Effector memory CD8-positive, alpha-beta T cell (primary cell): ENCODE data around the gene SLC26A5.
"Not testable (repeated sequence)": the region's sequence is repeated elsewhere in the genome, so short reads cannot be mapped to it uniquely, and the experiment has no call there.

Experiments
- ATAC-seq: fragments of 150-1000 bp; cut with Tn5 transposase; replicated peaks from 2 replicates; pipeline ENCODE4 v1.10.0; 2021; ENCODE audit warnings: mild to moderate bottlenecking, moderate library complexity
- DNase-seq, 3 experiments: peaks; one replicate each; pipeline ENCODE4 v3.0.0; 2021
- H3K27ac Mint-ChIP-seq, 2 donors: one replicate each; pipeline ENCODE4 v1.8.0; 2022; ENCODE audit warnings: mild to moderate bottlenecking in 2 of 2, mixed read lengths in 2 of 2, moderate library complexity in 2 of 2
- H3K27me3 Mint-ChIP-seq, 2 donors: one replicate each; pipeline ENCODE4 v1.8.0; 2022; ENCODE audit warnings: mixed read lengths in 2 of 2
- H3K36me3 Mint-ChIP-seq: one replicate; pipeline ENCODE4 v1.8.0; 2022; ENCODE audit warnings: mild to moderate bottlenecking, moderate library complexity, mixed read lengths; ENCODE audit not compliant: insufficient read depth
- H3K4me1 Mint-ChIP-seq, 2 donors: one replicate each; pipeline ENCODE4 v1.8.0; 2022; ENCODE audit warnings: low read depth in 2 of 2, mixed read lengths in 2 of 2
- H3K4me3 Mint-ChIP-seq, 2 donors: one replicate each; pipeline ENCODE4 v1.8.0; 2022; ENCODE audit warnings: mild to moderate bottlenecking in 2 of 2, mixed read lengths in 2 of 2, moderate library complexity in 2 of 2
- H3K9me3 Mint-ChIP-seq, 2 donors: one replicate each; pipeline ENCODE4 v1.8.0; 2022; ENCODE audit warnings: mixed read lengths in 2 of 2
- total RNA-seq, 9 experiments: gene quantifications; one replicate each; lab custom pipeline; 2026; lab: John Stamatoyannopoulos, UW

The SLC26A5 gene
- 0 to 1.9 (median 0.06) reads per million in 9 experiments for total RNA-seq

GRCh38 chr7:103446049-103446520, at the start of gene SLC26A5:
TSS of gene SLC26A5 (minus strand) at chr7:103446207. CDS start at chr7:103421514, 24,693 bp downstream.
- no peak for DNase-seq
- H3K4me1 Mint-ChIP-seq, result peaks cover 7 to 10% of the 10 kb centered on the region in 2 donors
- peaks cover 4% of the 10 kb centered on the region for H3K36me3 Mint-ChIP-seq
- peaks cover 83 to 87% of the 10 kb centered on the region in 2 donors for H3K27me3 Mint-ChIP-seq
- H3K9me3 Mint-ChIP-seq, result peaks cover 0 to 2% of the 10 kb centered on the region in 2 donors
- peak within 1 kb of the TSS; percentile 50 to 65 for H3K4me3 Mint-ChIP-seq
- H3K27ac Mint-ChIP-seq, result no peak within 1 kb of the TSS
- no peak for ATAC-seq

- no peaks in the 10 kb centered on the region for H3K36me3 Mint-ChIP-seq
- no peak for ATAC-seq
- peaks cover 28 to 32% of the 10 kb centered on the region in 2 donors for H3K27me3 Mint-ChIP-seq
- no peak overlapping the region for H3K4me3 Mint-ChIP-seq
- no peak overlapping the region for H3K27ac Mint-ChIP-seq
- DNase-seq, result no peak
- no peaks in the 10 kb centered on the region for H3K4me1 Mint-ChIP-seq
- no peaks in the 10 kb centered on the region for H3K9me3 Mint-ChIP-seq
Measured at GRCh38 chr7:103487419-103487818, 41.4 kb upstream of the SLC26A5 start.

GRCh38 chr7:103486873-103487272, 40.9 kb upstream of the SLC26A5 start:
- H3K27ac Mint-ChIP-seq, H3K4me3 Mint-ChIP-seq, H3K36me3 Mint-ChIP-seq, DNase-seq, ATAC-seq, H3K4me1 Mint-ChIP-seq, H3K9me3 Mint-ChIP-seq: not testable (repeated sequence)
- peaks cover 29 to 33% of the 10 kb centered on the region in 2 donors for H3K27me3 Mint-ChIP-seq

- no peak for ATAC-seq
- no peaks in the 10 kb centered on the region for H3K36me3 Mint-ChIP-seq
- H3K27ac Mint-ChIP-seq, result no peak overlapping the region
Measured at GRCh38 chr7:103480771-103481170, 34.8 kb upstream of the SLC26A5 start.

GRCh38 chr7:103474956-103475355, 28.9 kb upstream of the SLC26A5 start:
- H3K27me3 Mint-ChIP-seq, result peaks cover 33 to 43% of the 10 kb centered on the region in 2 donors

More at GRCh38 chr7:103480771-103481170, 34.8 kb upstream of the SLC26A5 start:
- no peak overlapping the region for H3K4me3 Mint-ChIP-seq
- peaks cover 25 to 36% of the 10 kb centered on the region in 2 donors for H3K27me3 Mint-ChIP-seq
- no peaks in the 10 kb centered on the region for H3K4me1 Mint-ChIP-seq
- no peak for DNase-seq
- no peaks in the 10 kb centered on the region for H3K9me3 Mint-ChIP-seq

GRCh38 chr7:103469095-103469948, 23.3 kb upstream of the SLC26A5 start:
- Mint-ChIP-seq H3K4me3 (no peak overlapping the region), H3K4me1 (peaks cover 0 to 4% of the 10 kb centered on the region in 2 donors), H3K9me3 (no peaks in the 10 kb centered on the region), H3K27ac (no peak overlapping the region), H3K27me3 (peaks cover 52 to 58% of the 10 kb centered on the region in 2 donors), H3K36me3 (no peaks in the 10 kb centered on the region)
- ATAC-seq, result no peak
- no peak for DNase-seq

More at GRCh38 chr7:103474956-103475355, 28.9 kb upstream of the SLC26A5 start:
- no peak for DNase-seq
- Mint-ChIP-seq H3K27ac (no peak overlapping the region), H3K36me3 (no peaks in the 10 kb centered on the region), H3K4me1 (no peaks in the 10 kb centered on the region), H3K9me3 (no peaks in the 10 kb centered on the region), H3K4me3 (no peak overlapping the region)
- ATAC-seq, result no peak

- Mint-ChIP-seq H3K27me3 (peaks cover 54 to 56% of the 10 kb centered on the region in 2 donors), H3K9me3 (no peaks in the 10 kb centered on the region)
- no peak for ATAC-seq
Measured at GRCh38 chr7:103466814-103467213, 20.8 kb upstream of the SLC26A5 start.

GRCh38 chr7:103462358-103462757, 16.4 kb upstream of the SLC26A5 start:
- Mint-ChIP-seq H3K4me3 (no peak overlapping the region), H3K27ac (no peak overlapping the region), H3K36me3 (no peaks in the 10 kb centered on the region), H3K4me1 (peaks cover 0 to 4% of the 10 kb centered on the region in 2 donors), H3K9me3 (no peaks in the 10 kb centered on the region), H3K27me3 (peaks cover 34 to 38% of the 10 kb centered on the region in 2 donors)
- ATAC-seq, result no peak
- DNase-seq, result no peak

More at GRCh38 chr7:103466814-103467213, 20.8 kb upstream of the SLC26A5 start:
- Mint-ChIP-seq H3K36me3 (no peaks in the 10 kb centered on the region), H3K4me1 (peaks cover 0 to 4% of the 10 kb centered on the region in 2 donors), H3K27ac (no peak overlapping the region), H3K4me3 (no peak overlapping the region)
- no peak for DNase-seq

GRCh38 chr7:103447073-103447960, 1.3 kb upstream of the SLC26A5 start:
- ATAC-seq (peak; percentile 33), DNase-seq (peak in 1 of 3 experiments; percentile 4)
- Mint-ChIP-seq H3K4me1 (peaks cover 7 to 10% of the 10 kb centered on the region in 2 donors), H3K36me3 (peaks cover 4% of the 10 kb centered on the region), H3K27me3 (peaks cover 83 to 88% of the 10 kb centered on the region in 2 donors), H3K4me3 (no peak overlapping the region), H3K9me3 (peaks cover 0 to 14% of the 10 kb centered on the region in 2 donors), H3K27ac (no peak overlapping the region)

- DNase-seq (no peak), ATAC-seq (no peak)
- peaks cover 7 to 10% of the 10 kb centered on the region in 2 donors for H3K4me1 Mint-ChIP-seq
- H3K27me3 Mint-ChIP-seq, result peaks cover 80 to 82% of the 10 kb centered on the region in 2 donors
- H3K9me3 Mint-ChIP-seq, result no peaks in the 10 kb centered on the region
- H3K36me3 Mint-ChIP-seq, result peaks cover 4% of the 10 kb centered on the region
- H3K4me3 Mint-ChIP-seq, result peak overlapping the region; percentile 50 to 60
- H3K27ac Mint-ChIP-seq, result no peak overlapping the region
Measured at GRCh38 chr7:103445228-103446048, 569 bp downstream of the SLC26A5 start.

- no peak overlapping the region for H3K27ac Mint-ChIP-seq
- H3K4me1 Mint-ChIP-seq, result no peaks in the 10 kb centered on the region
- no peak overlapping the region for H3K4me3 Mint-ChIP-seq
- H3K9me3 Mint-ChIP-seq, result no peaks in the 10 kb centered on the region
- peaks cover 53 to 76% of the 10 kb centered on the region in 2 donors for H3K27me3 Mint-ChIP-seq
- H3K36me3 Mint-ChIP-seq, result no peaks in the 10 kb centered on the region
- DNase-seq (no peak), ATAC-seq (no peak)
Measured at GRCh38 chr7:103439661-103440060, 6.3 kb downstream of the SLC26A5 start.

- no peak overlapping the region for H3K27ac Mint-ChIP-seq
- H3K27me3 Mint-ChIP-seq, result peaks cover 33 to 63% of the 10 kb centered on the region in 2 donors
- no peaks in the 10 kb centered on the region for H3K9me3 Mint-ChIP-seq
- no peak overlapping the region for H3K4me3 Mint-ChIP-seq
- no peaks in the 10 kb centered on the region for H3K4me1 Mint-ChIP-seq
- no peaks in the 10 kb centered on the region for H3K36me3 Mint-ChIP-seq
- no peak for ATAC-seq
- DNase-seq, result no peak
Measured at GRCh38 chr7:103437623-103438022, 8.4 kb downstream of the SLC26A5 start.
